Smooth muscle cell (in vitro differentiated cells): ENCODE measurements around the gene YY2. TPM values are rescaled to one million over a fixed set of nuclear protein-coding genes. Genes with fewer than 3 reads are reported as not detected.
"Not testable (repeated sequence)": the region's sequence is repeated elsewhere in the genome, so short reads cannot be mapped to it uniquely, and the experiment has no call there.

ENCODE experiments used
- DNase-seq: peaks from one replicate; lab custom pipeline; 2025; ENCODE audit not compliant: unreplicated experiment; lab: John Stamatoyannopoulos, UW
- H2AFZ ChIP-seq: fragments of 200-600 bp; sonication (generic); 2 replicates; pipeline ENCODE4 v1.6.0; 2016; ENCODE audit warnings: antibody characterized with exemption, low read depth, mild to moderate bottlenecking
- H3F3A ChIP-seq: fragments of 200-600 bp; sonication (generic); 2 replicates; pipeline ENCODE4 v1.6.0; 2017; ENCODE audit warnings: antibody characterized with exemption, low read depth
- H3K27ac ChIP-seq: fragments of 200-600 bp; sonication (generic); 2 replicates; pipeline ENCODE4 v1.5.1; 2016; ENCODE audit warnings: low read depth, mild to moderate bottlenecking
- H3K27me3 ChIP-seq: fragments of 200-600 bp; sonication (generic); 2 replicates; pipeline ENCODE4 v1.6.1; 2016; ENCODE audit warnings: low read depth, mild to moderate bottlenecking
- H3K36me3 ChIP-seq: fragments of 200-600 bp; sonication (generic); 2 replicates; pipeline ENCODE4 v1.5.1; 2016; ENCODE audit warnings: low read depth
- H3K4me1 ChIP-seq: fragments of 200-600 bp; sonication (generic); 2 replicates; pipeline ENCODE4 v1.5.1; 2016; ENCODE audit warnings: low read depth
- H3K4me2 ChIP-seq: fragments of 200-600 bp; sonication (generic); 2 replicates; pipeline ENCODE4 v1.6.0; 2016; ENCODE audit warnings: mild to moderate bottlenecking
- H3K4me3 ChIP-seq: fragments of 200-600 bp; sonication (generic); 2 replicates; pipeline ENCODE4 v1.5.1; 2016; ENCODE audit warnings: mild to moderate bottlenecking
- H3K79me2 ChIP-seq: fragments of 200-600 bp; sonication (generic); 2 replicates; pipeline ENCODE4 v1.6.0; 2016; ENCODE audit warnings: low read depth, mild to moderate bottlenecking
- H3K9ac ChIP-seq: fragments of 200-600 bp; sonication (generic); 2 replicates; pipeline ENCODE4 v1.6.0; 2016; ENCODE audit warnings: low read depth
- H3K9me3 ChIP-seq: fragments of 200-600 bp; sonication (generic); replicated peaks from 2 replicates; pipeline ENCODE4 v1.5.1; 2016; ENCODE audit warnings: low read depth
- H4K20me1 ChIP-seq: fragments of 200-600 bp; sonication (generic); 2 replicates; pipeline ENCODE4 v1.6.0; 2016; ENCODE audit warnings: low read depth
- CTCF ChIP-seq: fragments of 200-600 bp; sonication (generic); IDR thresholded peaks from 2 replicates; pipeline ENCODE4 v1.5.1; 2017; ENCODE audit warnings: borderline replicate concordance, mild to moderate bottlenecking, antibody characterized with exemption; ENCODE audit not compliant: insufficient read depth, poor library complexity, severe bottlenecking
- WGBS: methylation state at CpG from one replicate; pipeline ENCODE4 v1.1.7; 2016; ENCODE audit warnings: low lambda C conversion rate; 5-methylcytosine and 5-hydroxymethylcytosine counted together
- polyA plus RNA-seq: library from polyadenylated mRNA; unstranded; fragments of >200 nt; fragmentation: Nextera tagmentation; extraction: Ambion mirVana; gene quantifications from 2 replicates; pipeline ENCODE4 v1.2.1, GENCODE V29; 2016
- total RNA-seq: library from RNA; depleted of rRNA; stranded (reverse); fragments of >200 nt; gene quantifications from 2 replicates; pipeline ENCODE4 v1.2.3, GENCODE V29; 2014

The YY2 gene
- total and polyA plus RNA-seq, 2 experiments from 2014 or later = 2.0 to 2.4 TPM

GRCh38 chrX:21813612-21814368 lies 42.0 kb upstream of the YY2 start:
- no peaks in the 10 kb centered on the region for H3F3A ChIP-seq
- no peak overlapping the region for H3K27ac ChIP-seq
- no peaks in the 10 kb centered on the region for H3K27me3 ChIP-seq
- H3K4me3 ChIP-seq = no peak overlapping the region
- no peaks in the 10 kb centered on the region for H3K9me3 ChIP-seq
- DNase-seq = no peak
- no peak overlapping the region for H2AFZ ChIP-seq
- no peaks in the 10 kb centered on the region for H3K4me1 ChIP-seq
- H4K20me1 ChIP-seq = no peaks in the 10 kb centered on the region
- no peak overlapping the region for H3K9ac ChIP-seq
- no peaks in the 10 kb centered on the region for H3K79me2 ChIP-seq
- H3K36me3 ChIP-seq = no peaks in the 10 kb centered on the region
- no peak for TF ChIP-seq CTCF
- no peak overlapping the region for H3K4me2 ChIP-seq

GRCh38 chrX:21816136-21816535 lies 39.7 kb upstream of the YY2 start:
- Histone ChIP-seq H3K9me3 (no peaks in the 10 kb centered on the region), H3K27me3 (no peaks in the 10 kb centered on the region), H3K36me3 (no peaks in the 10 kb centered on the region), H3K27ac (no peak overlapping the region), H3K4me3 (no peak overlapping the region), H4K20me1 (no peaks in the 10 kb centered on the region), H3F3A (no peaks in the 10 kb centered on the region), H3K4me1 (no peaks in the 10 kb centered on the region), H3K79me2 (no peaks in the 10 kb centered on the region), H3K9ac (no peak overlapping the region), H3K4me2 (no peak overlapping the region), H2AFZ (no peak overlapping the region)
- no peak for TF ChIP-seq CTCF
- no peak for DNase-seq
- WGBS = 69% methylated on average over 5 of the region's 5 CpGs

GRCh38 chrX:21820170-21820569 lies 35.6 kb upstream of the YY2 start:
- not testable (repeated sequence) for H3K9ac ChIP-seq, H3K4me2 ChIP-seq, H3K36me3 ChIP-seq, H3K4me1 ChIP-seq, H4K20me1 ChIP-seq, H3K27me3 ChIP-seq, H3F3A ChIP-seq, DNase-seq, H3K27ac ChIP-seq, H3K4me3 ChIP-seq, H2AFZ ChIP-seq, H3K79me2 ChIP-seq, H3K9me3 ChIP-seq
- 69% methylated on average over 1 of the region's 1 CpG for WGBS

- Histone ChIP-seq H3K4me1 (no peaks in the 10 kb centered on the region), H3K27ac (no peak overlapping the region), H3K79me2 (no peaks in the 10 kb centered on the region), H3K4me2 (no peak overlapping the region), H3K4me3 (no peak overlapping the region), H3K27me3 (no peaks in the 10 kb centered on the region), H3K36me3 (no peaks in the 10 kb centered on the region), H3F3A (no peaks in the 10 kb centered on the region), H2AFZ (no peak overlapping the region), H3K9me3 (no peaks in the 10 kb centered on the region), H4K20me1 (no peaks in the 10 kb centered on the region), H3K9ac (no peak overlapping the region)
- 76% methylated on average over 3 of the region's 3 CpGs for WGBS
- TF ChIP-seq CTCF = no peak
- DNase-seq = no peak
These were observed 33.9 kb upstream of the YY2 start for GRCh38 chrX:21821875-21822274.
